COLO668 (cell line): ENCODE data around the gene KIAA1755.
A peak's percentile ranks its signal among the peaks of the same experiment; 100 is the strongest.

Experiments used
- DNase-seq: peaks from one replicate; lab custom pipeline; 2025; ENCODE audit not compliant: unreplicated experiment; lab: John Stamatoyannopoulos, UW

KIAA1755 gene

GRCh38 chr20:38169636-38170193 is 90.8 kb downstream of the KIAA1755 start:
- DNase-seq = no peak

DNA sequence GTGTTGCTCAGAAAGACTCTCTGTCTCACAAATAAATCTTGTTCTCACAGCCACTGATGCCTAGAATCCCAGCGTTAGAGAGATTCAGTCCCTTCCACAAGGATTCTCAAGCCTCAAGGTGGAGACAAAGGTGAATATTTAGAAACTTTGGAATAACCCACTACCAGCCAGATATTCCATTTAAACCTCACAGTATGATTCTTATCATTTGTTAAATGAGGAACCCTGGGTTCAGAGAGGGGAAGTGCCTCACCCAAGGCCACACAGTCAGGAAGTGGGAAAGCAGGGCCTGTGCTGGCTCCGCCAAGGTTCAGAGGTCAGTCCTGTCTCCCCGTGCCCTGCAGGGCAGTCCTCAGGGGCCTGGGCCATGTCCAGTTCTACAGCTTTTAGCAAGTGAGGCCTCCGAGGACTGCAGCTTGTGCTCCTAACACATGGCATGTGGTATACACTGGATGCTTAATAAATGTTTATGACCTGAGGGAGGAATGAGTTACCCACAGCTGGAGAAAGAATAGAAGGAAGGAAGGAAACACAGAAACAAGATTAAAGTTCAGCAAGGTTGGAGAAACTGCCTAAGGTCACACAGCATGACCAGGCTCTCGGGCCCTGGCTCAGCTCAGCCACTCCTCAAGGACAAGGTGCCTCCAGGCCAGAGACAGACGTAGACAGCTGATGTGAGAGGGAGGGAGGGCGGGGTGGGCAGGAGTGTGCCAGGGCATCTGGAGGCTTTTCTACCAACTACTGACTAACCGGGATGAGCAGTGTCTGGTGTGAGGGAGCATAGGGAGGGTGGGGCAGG is 91.5 kb downstream of the KIAA1755 start:
- no peak for DNase-seq

DNA sequence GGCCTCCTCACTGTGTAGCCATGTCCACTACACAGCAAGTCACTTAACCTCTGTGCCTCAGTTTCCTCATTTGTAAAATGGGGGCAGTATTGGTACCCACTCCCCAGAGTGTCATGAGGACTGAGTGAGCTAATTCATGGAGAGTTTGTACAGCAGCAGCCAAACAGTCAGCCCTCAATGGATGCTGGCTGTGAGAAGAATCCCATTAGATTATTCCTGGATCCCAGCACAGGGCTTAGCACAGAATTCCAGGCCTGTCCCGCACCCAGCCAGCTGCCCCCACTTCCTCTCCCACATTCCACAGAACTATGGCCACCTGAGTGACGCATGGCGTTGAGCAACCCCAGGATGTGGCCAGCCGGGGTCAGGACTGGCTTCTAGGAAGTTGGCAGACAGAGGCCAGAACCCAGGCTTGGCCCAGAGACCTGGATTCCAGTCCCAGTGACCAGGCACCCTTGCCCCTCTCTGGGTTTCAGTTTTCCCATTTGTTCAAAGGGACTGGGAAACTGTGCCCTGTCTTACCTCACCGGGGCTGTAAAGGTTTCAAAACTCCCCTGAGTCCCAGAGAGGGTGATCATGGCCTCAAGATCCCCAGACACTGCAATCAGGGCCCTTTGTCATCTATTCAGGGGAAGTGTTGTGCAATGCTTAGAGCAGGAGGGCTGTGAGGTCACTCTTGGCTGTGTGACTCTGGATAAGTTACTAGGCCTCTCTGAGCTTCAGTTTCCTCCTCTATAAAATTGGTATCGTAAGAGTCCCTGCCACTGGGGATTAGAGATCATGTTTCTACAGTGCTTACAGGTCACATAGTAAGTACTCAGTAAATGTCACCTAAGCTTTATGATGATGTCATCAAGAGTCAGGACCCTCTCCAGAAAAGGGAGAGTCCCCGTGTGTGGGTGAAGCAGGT is 92.4 kb downstream of the KIAA1755 start:
- no peak for DNase-seq

- no peak for DNase-seq
Observed at GRCh38 chr20:38167328-38167850, 93.1 kb downstream of the KIAA1755 start.

DNA sequence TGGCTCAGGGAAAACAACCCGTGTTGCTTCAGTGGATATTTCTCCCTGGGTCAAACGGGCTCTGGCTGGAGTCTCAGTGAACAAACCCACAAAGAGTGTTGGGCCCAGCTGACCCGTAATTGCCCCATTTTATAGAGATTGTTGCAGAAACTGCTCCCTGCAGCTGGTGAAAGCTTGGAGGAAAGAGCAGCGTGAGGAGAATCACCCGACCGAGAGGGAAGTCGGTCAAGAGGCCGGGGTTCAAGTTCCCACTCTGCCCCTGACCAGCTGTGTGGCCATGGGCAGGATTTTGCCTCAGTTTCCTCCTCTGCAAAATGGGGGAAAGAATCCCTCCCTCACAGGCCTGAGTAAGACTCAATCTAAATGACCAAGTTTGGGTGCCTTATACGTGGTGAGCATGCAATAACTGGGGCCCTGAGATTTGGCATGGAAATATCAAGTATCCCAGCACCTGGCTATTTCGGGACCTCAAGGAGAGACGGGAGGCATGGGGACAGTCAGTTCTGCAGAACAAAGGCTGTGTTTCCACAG is 93.8 kb downstream of the KIAA1755 start:
- no peak for DNase-seq

GRCh38 chr20:38165966-38166702 is 94.4 kb downstream of the KIAA1755 start:
- no peak for DNase-seq

GRCh38 chr20:38165089-38165965 is 95.2 kb downstream of the KIAA1755 start, which contains the start of gene TGM2:
TGM2 (minus strand) TSS chr20:38165270; CDS start chr20:38165198, 72 bp downstream.
- DNase-seq = peak; percentile 68

- no peak for DNase-seq
Observed at GRCh38 chr20:38164624-38165088, 95.9 kb downstream of the KIAA1755 start.

DNA sequence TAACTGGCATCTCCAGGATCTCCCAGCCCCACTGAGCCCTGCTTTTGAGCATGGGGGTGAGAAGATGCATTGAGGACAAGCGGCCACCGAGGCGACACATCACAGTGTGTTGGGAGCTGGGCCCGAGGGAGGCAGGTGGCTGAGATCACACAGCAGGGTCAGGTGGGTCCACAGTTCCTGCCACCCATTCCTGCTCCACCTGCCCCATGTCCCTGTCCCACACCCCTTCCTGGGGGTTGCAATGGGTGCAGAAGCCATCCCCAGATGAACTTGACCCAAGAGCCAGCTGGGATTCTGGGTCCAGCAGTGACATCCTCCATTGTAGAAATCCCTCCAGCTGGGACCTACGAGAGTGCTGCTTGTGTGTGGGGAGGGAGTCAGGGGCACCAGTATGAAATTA is 96.5 kb downstream of the KIAA1755 start:
- no peak for DNase-seq

DNA sequence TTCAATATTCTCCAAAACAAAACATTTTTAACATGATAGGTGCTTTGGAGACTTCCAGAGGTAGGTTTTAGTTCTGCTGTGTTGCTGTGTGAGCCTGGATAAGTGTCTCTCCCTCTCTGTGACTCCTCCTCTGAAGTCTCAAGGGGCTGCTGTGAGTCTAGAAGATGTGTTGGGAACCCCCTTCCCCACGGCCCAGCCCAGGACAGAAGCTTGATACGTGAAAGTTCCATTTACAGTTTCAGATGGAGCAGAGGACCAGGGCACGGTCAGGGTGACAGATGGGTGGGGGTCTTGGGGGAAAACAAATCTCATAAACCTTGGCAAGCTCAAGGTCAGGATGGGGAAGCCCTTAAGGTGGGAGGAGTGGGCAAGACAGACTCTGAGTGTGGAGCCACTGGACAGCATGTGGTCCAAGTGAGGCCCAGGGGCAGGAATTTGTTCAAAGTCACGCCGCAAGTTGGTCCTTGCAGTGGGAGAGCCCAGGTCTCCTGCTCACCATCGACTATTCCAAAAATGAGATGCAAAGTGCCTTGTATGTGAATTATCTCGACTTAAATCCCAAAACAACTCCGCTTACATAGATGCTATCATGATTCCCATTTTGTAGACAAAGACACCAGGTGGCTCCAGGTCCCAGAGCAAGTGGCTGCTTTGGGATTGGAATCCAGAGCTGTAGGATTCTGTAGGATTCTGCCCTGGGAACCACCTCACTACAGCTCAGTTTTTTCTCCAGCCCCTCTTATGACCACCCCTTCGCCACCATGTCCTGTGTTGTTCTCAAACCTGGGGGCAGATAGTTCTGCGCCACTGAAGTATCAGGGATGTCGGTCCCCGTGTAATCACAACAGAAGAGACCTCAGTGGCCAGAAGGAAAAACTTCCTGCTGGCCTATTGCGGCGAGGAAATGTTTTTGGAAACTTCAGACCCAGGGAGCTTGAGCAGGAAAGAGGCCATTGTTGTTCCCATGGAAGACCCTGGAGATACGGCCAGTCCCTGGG is 97.4 kb downstream of the KIAA1755 start:
- DNase-seq = no peak

DNA sequence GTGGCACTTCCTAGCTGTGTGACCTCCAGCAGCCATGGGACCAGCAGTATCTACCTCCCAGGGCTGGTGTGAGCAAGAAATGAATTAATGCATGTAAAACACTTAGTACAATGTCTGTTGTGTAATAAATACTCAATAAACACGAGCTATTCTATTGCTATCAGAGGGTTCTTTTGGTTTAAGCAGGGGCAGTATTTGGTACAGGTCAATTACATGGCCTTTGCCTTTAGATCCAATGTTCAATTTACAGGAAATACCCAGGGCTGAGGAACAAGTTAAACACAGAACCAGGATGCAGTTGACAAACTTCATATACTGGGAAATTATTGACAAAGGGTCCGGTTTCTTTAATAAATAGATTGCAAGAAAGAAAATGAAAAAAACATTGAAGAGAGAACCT is 98.4 kb downstream of the KIAA1755 start:
- DNase-seq = no peak

GRCh38 chr20:38161412-38161774 is 99.1 kb downstream of the KIAA1755 start:
- DNase-seq = no peak
